IPS DF 6.9 (cell line): ENCODE results near the gene MYL5.

Experiments used
- DNase-seq: peaks from one replicate; pipeline ENCODE4 v3.0.0-alpha.2; 2013; ENCODE audit warnings: low read depth, low spot score
- H3K27ac ChIP-seq: one replicate; pipeline ENCODE4 v1.5.1; 2013; ENCODE audit warnings: low read length, control low read depth
- H3K27me3 ChIP-seq: 2 replicates; pipeline ENCODE4 v1.6.1; 2013; ENCODE audit warnings: mild to moderate bottlenecking, low read length; ENCODE audit not compliant: control insufficient read depth, insufficient read depth
- H3K36me3 ChIP-seq: 2 replicates; pipeline ENCODE4 v1.6.1; 2013; ENCODE audit warnings: low read length; ENCODE audit not compliant: control insufficient read depth, insufficient read depth
- H3K4me1 ChIP-seq: 2 replicates; pipeline ENCODE4 v1.6.1; 2013; ENCODE audit warnings: low read length; ENCODE audit not compliant: control insufficient read depth, insufficient read depth
- H3K4me3 ChIP-seq: 2 replicates; pipeline ENCODE4 v1.5.1; 2013; ENCODE audit warnings: mild to moderate bottlenecking, low read length
- H3K9me3 ChIP-seq: 2 replicates; pipeline ENCODE4 v1.6.1; 2013; ENCODE audit warnings: low read length, inconsistent platforms; ENCODE audit not compliant: control insufficient read depth, insufficient read depth
- WGBS: extraction: QIAGEN DNeasy Blood & Tissue Kit; methylation state at CpG from one replicate; pipeline ENCODE4 v1.1.7; 2013; ENCODE audit warnings: mixed read lengths, missing lambda C conversion rate; ENCODE audit not compliant: insufficient read length, insufficient coverage; 5-methylcytosine and 5-hydroxymethylcytosine counted together

MYL5 gene

GRCh38 chr4:651884-652642 is 22.3 kb upstream of the MYL5 start:
- Histone ChIP-seq H3K4me3 (no peak overlapping the region), H3K36me3 (no peaks in the 10 kb centered on the region), H3K27me3 (no peaks in the 10 kb centered on the region), H3K9me3 (no peaks in the 10 kb centered on the region), H3K4me1 (peaks cover 4% of the 10 kb centered on the region; the same call in 1 of the 2 replicates), H3K27ac (no peak overlapping the region)
- no peak for DNase-seq
- WGBS, result no CpG with 5 or more reads among the region's 24 CpGs

- WGBS, result no CpG with 5 or more reads among the region's 35 CpGs
These were observed 21.1 kb upstream of the MYL5 start for GRCh38 chr4:653080-653821.

GRCh38 chr4:653831-654502 is 20.4 kb upstream of the MYL5 start:
- H3K36me3 ChIP-seq, result no peaks in the 10 kb centered on the region
- no peak overlapping the region for H3K4me3 ChIP-seq
- no CpG with 5 or more reads among the region's 29 CpGs for WGBS
- H3K27ac ChIP-seq, result no peak overlapping the region
- no peaks in the 10 kb centered on the region; the same call in 1 of the 2 replicates for H3K27me3 ChIP-seq
- no peaks in the 10 kb centered on the region for H3K4me1 ChIP-seq
- no peaks in the 10 kb centered on the region for H3K9me3 ChIP-seq
- DNase-seq, result no peak

More at GRCh38 chr4:653080-653821, 21.1 kb upstream of the MYL5 start:
- 0 out of 2 replicates have a peak, but pooled peaks cover 1% of the 10 kb centered on the region for H3K4me1 ChIP-seq
- H3K27me3 ChIP-seq, result no peaks in the 10 kb centered on the region
- H3K9me3 ChIP-seq, result no peaks in the 10 kb centered on the region
- no peaks in the 10 kb centered on the region for H3K36me3 ChIP-seq
- H3K4me3 ChIP-seq, result no peak overlapping the region
- no peak overlapping the region for H3K27ac ChIP-seq
- DNase-seq, result no peak

GRCh38 chr4:654503-654845 is 19.9 kb upstream of the MYL5 start:
- no peak overlapping the region for H3K4me3 ChIP-seq
- no peaks in the 10 kb centered on the region; the same call in 1 of the 2 replicates for H3K27me3 ChIP-seq
- H3K9me3 ChIP-seq, result no peaks in the 10 kb centered on the region
- DNase-seq, result no peak
- no peak overlapping the region for H3K27ac ChIP-seq
- no peaks in the 10 kb centered on the region for H3K36me3 ChIP-seq
- H3K4me1 ChIP-seq, result no peaks in the 10 kb centered on the region
- no CpG with 5 or more reads among the region's 17 CpGs for WGBS

- Histone ChIP-seq H3K27me3 (no peaks in the 10 kb centered on the region; the same call in 1 of the 2 replicates), H3K9me3 (no peaks in the 10 kb centered on the region), H3K27ac (no peak overlapping the region), H3K4me3 (no peak overlapping the region), H3K36me3 (no peaks in the 10 kb centered on the region), H3K4me1 (no peaks in the 10 kb centered on the region)
- no peak for DNase-seq
- no CpG with 5 or more reads among the region's 17 CpGs for WGBS
These were observed 19.4 kb upstream of the MYL5 start for GRCh38 chr4:654871-655463.

- no peaks in the 10 kb centered on the region for H3K36me3 ChIP-seq
- no peaks in the 10 kb centered on the region for H3K4me1 ChIP-seq
- DNase-seq, result no peak
- no CpG with 5 or more reads among the region's 26 CpGs for WGBS
- no peaks in the 10 kb centered on the region; the same call in 1 of the 2 replicates for H3K27me3 ChIP-seq
- no peaks in the 10 kb centered on the region for H3K9me3 ChIP-seq
- H3K27ac ChIP-seq, result no peak overlapping the region
- H3K4me3 ChIP-seq, result no peak overlapping the region
These were observed 18.7 kb upstream of the MYL5 start for GRCh38 chr4:655464-656151.

GRCh38 chr4:656436-657337 is 17.7 kb upstream of the MYL5 start:
- H3K27me3 ChIP-seq, result no peaks in the 10 kb centered on the region; the same call in 1 of the 2 replicates
- WGBS, result no CpG with 5 or more reads among the region's 58 CpGs
- no peak overlapping the region for H3K27ac ChIP-seq
- no peaks in the 10 kb centered on the region for H3K36me3 ChIP-seq
- H3K9me3 ChIP-seq, result no peaks in the 10 kb centered on the region
- H3K4me3 ChIP-seq, result no peak overlapping the region
- DNase-seq, result no peak
- H3K4me1 ChIP-seq, result no peaks in the 10 kb centered on the region

- H3K27me3 ChIP-seq, result no peaks in the 10 kb centered on the region; the same call in 1 of the 2 replicates
- WGBS, result no CpG with 5 or more reads among the region's 23 CpGs
- no peaks in the 10 kb centered on the region for H3K36me3 ChIP-seq
- no peak for DNase-seq
- no peak overlapping the region for H3K4me3 ChIP-seq
- no peak overlapping the region for H3K27ac ChIP-seq
- no peaks in the 10 kb centered on the region for H3K9me3 ChIP-seq
- no peaks in the 10 kb centered on the region for H3K4me1 ChIP-seq
These were observed 17.0 kb upstream of the MYL5 start for GRCh38 chr4:657338-657833.
